ENCODE results near the gene C5orf15.

C5orf15 gene

GRCh38 chr5:133919148-133920136 is 49.0 kb downstream of the C5orf15 start:
- Histone ChIP-seq H3K27ac (no peak overlapping the region), H3K4me3 (no peak overlapping the region)
- DNase-seq (ENCODE audit: low spot score) = no peak
- no peak for TF ChIP-seq CTCF (IDR thresholded peaks at IDR 0.05)

GRCh38 chr5:133918731-133919130 is 49.7 kb downstream of the C5orf15 start:
- H3K27ac ChIP-seq = no peak overlapping the region
- DNase-seq (ENCODE audit: low spot score) = no peak
- no peak overlapping the region for H3K4me3 ChIP-seq
- TF ChIP-seq CTCF (IDR thresholded peaks at IDR 0.05) = no peak

- H3K4me3 ChIP-seq = no peak overlapping the region
- TF ChIP-seq CTCF (IDR thresholded peaks at IDR 0.05) = no peak
- H3K27ac ChIP-seq = no peak overlapping the region
- DNase-seq (ENCODE audit: low spot score) = no peak
Measured at GRCh38 chr5:133918316-133918715, 50.1 kb downstream of the C5orf15 start.

GRCh38 chr5:133917785-133918184 is 50.6 kb downstream of the C5orf15 start:
- DNase-seq (ENCODE audit: low spot score) = no peak
- Histone ChIP-seq H3K27ac (no peak overlapping the region), H3K4me3 (no peak overlapping the region)
- no peak for TF ChIP-seq CTCF (IDR thresholded peaks at IDR 0.05)

GRCh38 chr5:133916914-133917313 is 51.5 kb downstream of the C5orf15 start:
- no peak for TF ChIP-seq CTCF (IDR thresholded peaks at IDR 0.05)
- Histone ChIP-seq H3K27ac (no peak overlapping the region), H3K4me3 (no peak overlapping the region)
- no peak for DNase-seq (ENCODE audit: low spot score)

- H3K4me3 ChIP-seq = no peak overlapping the region
- DNase-seq (ENCODE audit: low spot score) = no peak
- TF ChIP-seq CTCF (IDR thresholded peaks at IDR 0.05) = no peak
- H3K27ac ChIP-seq = no peak overlapping the region
Measured at GRCh38 chr5:133916479-133916878, 51.9 kb downstream of the C5orf15 start.

GRCh38 chr5:133914434-133914833 is 54.0 kb downstream of the C5orf15 start:
- Histone ChIP-seq H3K4me3 (no peak overlapping the region), H3K27ac (no peak overlapping the region)
- DNase-seq (ENCODE audit: low spot score) = no peak
- no peak for TF ChIP-seq CTCF (IDR thresholded peaks at IDR 0.05)

Measured in coronary artery (tissue), 2 donors.